Activated CD8-positive, alpha-beta T cell treated with anti-CD3 and anti-CD28 coated beads for 36 hours (primary cell): ENCODE data around the gene SPTB. TPM values are rescaled to one million over a fixed set of nuclear protein-coding genes. Genes with fewer than 3 reads are reported as not detected.
A peak's percentile ranks its signal among the peaks of the same experiment; 100 is the strongest.

Source experiments
- ATAC-seq: fragments of 200-7000 bp; cut with Tn5 transposase; one replicate; pipeline ENCODE4 v1.10.0; 2021; ENCODE audit warnings: mild to moderate bottlenecking, moderate library complexity
- CTCF ChIA-PET: fragments of 350-600 bp; sonication (Branson Sonifier 250); formaldehyde crosslinking; loops from one replicate; lab custom pipeline; 2021; ENCODE audit warnings: antibody characterized with exemption; lab: Charles Lee
- POLR2A ChIA-PET: fragments of 350-600 bp; sonication (Branson Sonifier 250); formaldehyde crosslinking; loops from one replicate; lab custom pipeline; 2021; ENCODE audit warnings: antibody characterized with exemption; lab: Charles Lee
- DNase-seq: peaks from one replicate; pipeline ENCODE4 v3.0.0-alpha.2; 2020
- H3K27ac Mint-ChIP-seq: one replicate; pipeline ENCODE4 v1.8.0; 2021; ENCODE audit warnings: mild to moderate bottlenecking, mixed read lengths
- H3K27me3 Mint-ChIP-seq: one replicate; pipeline ENCODE4 v1.8.0; 2021; ENCODE audit warnings: mixed read lengths
- H3K36me3 Mint-ChIP-seq: one replicate; pipeline ENCODE4 v1.8.0; 2021; ENCODE audit warnings: low read depth, mixed read lengths
- H3K4me1 Mint-ChIP-seq: one replicate; pipeline ENCODE4 v1.8.0; 2021; ENCODE audit warnings: low read depth, mixed read lengths
- H3K4me3 Mint-ChIP-seq: one replicate; pipeline ENCODE4 v1.8.0; 2021; ENCODE audit warnings: mild to moderate bottlenecking, moderate library complexity, mixed read lengths
- H3K9me3 Mint-ChIP-seq: one replicate; pipeline ENCODE4 v1.8.0; 2021; ENCODE audit warnings: mixed read lengths
- intact Hi-C: fragments of 100-400 bp; cut with micrococcal nuclease; formaldehyde crosslinking; loops from one replicate; pipeline ENCODE4 v1.10.0; 2022
- total RNA-seq, 2 experiments: library from RNA; stranded (reverse); gene quantifications; one replicate each; pipeline ENCODE4 v1.2.3, GENCODE V29; 2021
- TF ChIP-seq, protein P1 (sequence below): fragments of 200-600 bp; IDR thresholded peaks from one replicate; pipeline ENCODE4 v1.8.0; 2022; ENCODE audit warnings: antibody characterized with exemption, mild to moderate bottlenecking

SPTB gene
- total RNA-seq, 2 experiments from 2014 or later = 0.07 to 0.27 TPM

GRCh38 chr14:64825006-64825405 is 54.7 kb downstream of the SPTB start:
- intact Hi-C loops = loop anchor here (10.0 kb wide), 1 partner anchor 160 kb away; the partner anchor contains the start of gene FNTB
- DNase-seq (no peak), ATAC-seq (no peak)
- no peaks in the 10 kb centered on the region for H3K36me3 Mint-ChIP-seq
- no peaks in the 10 kb centered on the region for H3K9me3 Mint-ChIP-seq
- H3K4me1 Mint-ChIP-seq = peaks cover 5% of the 10 kb centered on the region
- TF ChIP-seq, protein P1, sequence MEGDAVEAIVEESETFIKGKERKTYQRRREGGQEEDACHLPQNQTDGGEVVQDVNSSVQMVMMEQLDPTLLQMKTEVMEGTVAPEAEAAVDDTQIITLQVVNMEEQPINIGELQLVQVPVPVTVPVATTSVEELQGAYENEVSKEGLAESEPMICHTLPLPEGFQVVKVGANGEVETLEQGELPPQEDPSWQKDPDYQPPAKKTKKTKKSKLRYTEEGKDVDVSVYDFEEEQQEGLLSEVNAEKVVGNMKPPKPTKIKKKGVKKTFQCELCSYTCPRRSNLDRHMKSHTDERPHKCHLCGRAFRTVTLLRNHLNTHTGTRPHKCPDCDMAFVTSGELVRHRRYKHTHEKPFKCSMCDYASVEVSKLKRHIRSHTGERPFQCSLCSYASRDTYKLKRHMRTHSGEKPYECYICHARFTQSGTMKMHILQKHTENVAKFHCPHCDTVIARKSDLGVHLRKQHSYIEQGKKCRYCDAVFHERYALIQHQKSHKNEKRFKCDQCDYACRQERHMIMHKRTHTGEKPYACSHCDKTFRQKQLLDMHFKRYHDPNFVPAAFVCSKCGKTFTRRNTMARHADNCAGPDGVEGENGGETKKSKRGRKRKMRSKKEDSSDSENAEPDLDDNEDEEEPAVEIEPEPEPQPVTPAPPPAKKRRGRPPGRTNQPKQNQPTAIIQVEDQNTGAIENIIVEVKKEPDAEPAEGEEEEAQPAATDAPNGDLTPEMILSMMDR = no peak
- peaks cover 9% of the 10 kb centered on the region for H3K27me3 Mint-ChIP-seq
- no peak overlapping the region for H3K27ac Mint-ChIP-seq
- POLR2A ChIA-PET = no interaction called here
- no peak overlapping the region for H3K4me3 Mint-ChIP-seq
- CTCF ChIA-PET = interaction anchor here (2.3 to 11.4 kb wide), 2 partner anchors 32 to 67 kb away, joined by 7 to 209 read pairs; no protein-coding TSS in a partner anchor

DNA sequence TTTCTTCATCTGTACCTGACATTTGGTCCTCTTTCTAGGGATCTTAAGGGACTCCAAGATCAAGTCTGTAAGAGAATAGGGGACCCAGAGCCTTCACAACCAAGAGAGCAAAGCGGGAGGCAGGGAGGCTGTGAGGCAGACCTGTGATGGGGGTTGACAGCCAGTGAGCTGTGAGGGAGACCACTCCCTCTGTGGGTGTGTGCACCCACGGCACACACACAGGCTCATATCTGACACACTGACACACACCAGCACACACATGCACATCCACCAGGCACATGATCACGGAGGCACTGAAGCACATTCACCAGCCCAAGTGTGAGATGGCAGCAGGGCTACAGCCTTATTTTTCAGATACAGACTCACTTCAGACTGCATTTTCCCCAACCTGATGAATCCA is 55.2 kb downstream of the SPTB start:
- Mint-ChIP-seq H3K4me3 (no peak overlapping the region), H3K4me1 (peaks cover 5% of the 10 kb centered on the region), H3K9me3 (no peaks in the 10 kb centered on the region), H3K36me3 (no peaks in the 10 kb centered on the region), H3K27me3 (peaks cover 9% of the 10 kb centered on the region), H3K27ac (no peak overlapping the region)
- no peak for ATAC-seq
- TF ChIP-seq, protein P1 = no peak
- ChIA-PET CTCF (interaction anchor here (1.2 to 11.4 kb wide), 18 partner anchors 9 to 188 kb away, joined by 3 to 209 read pairs (median 7); no protein-coding TSS in a partner anchor), POLR2A (no interaction called here)
- intact Hi-C loops = loop anchor here (5.0 to 10.0 kb wide), 2 partner anchors 68 to 160 kb away; partner anchors contain the start of gene FNTB
- DNase-seq = no peak

- H3K4me3 Mint-ChIP-seq = no peak overlapping the region
- H3K27ac Mint-ChIP-seq = no peak overlapping the region
- ChIA-PET CTCF (interaction anchor here (0.6 to 11.4 kb wide), 52 partner anchors 9 to 354 kb away, joined by 3 to 209 read pairs (median 4); partner anchors contain the start of gene FNTB), POLR2A (interaction anchor here (1.3 kb wide), 1 partner anchor 68 kb away, joined by 3 read pairs; no protein-coding TSS in a partner anchor)
- peak; percentile 96 for ATAC-seq
- peak; percentile 79 for DNase-seq
- H3K4me1 Mint-ChIP-seq = peaks cover 5% of the 10 kb centered on the region
- H3K9me3 Mint-ChIP-seq = no peaks in the 10 kb centered on the region
- intact Hi-C loops = loop anchor here (5.0 to 10.0 kb wide), 2 partner anchors 69 to 161 kb away; partner anchors contain the start of gene FNTB
- TF ChIP-seq, protein P1 = peak; percentile 71
- H3K27me3 Mint-ChIP-seq = peaks cover 12% of the 10 kb centered on the region
- no peaks in the 10 kb centered on the region for H3K36me3 Mint-ChIP-seq
Observed at GRCh38 chr14:64823305-64823861, 56.3 kb downstream of the SPTB start.

DNA sequence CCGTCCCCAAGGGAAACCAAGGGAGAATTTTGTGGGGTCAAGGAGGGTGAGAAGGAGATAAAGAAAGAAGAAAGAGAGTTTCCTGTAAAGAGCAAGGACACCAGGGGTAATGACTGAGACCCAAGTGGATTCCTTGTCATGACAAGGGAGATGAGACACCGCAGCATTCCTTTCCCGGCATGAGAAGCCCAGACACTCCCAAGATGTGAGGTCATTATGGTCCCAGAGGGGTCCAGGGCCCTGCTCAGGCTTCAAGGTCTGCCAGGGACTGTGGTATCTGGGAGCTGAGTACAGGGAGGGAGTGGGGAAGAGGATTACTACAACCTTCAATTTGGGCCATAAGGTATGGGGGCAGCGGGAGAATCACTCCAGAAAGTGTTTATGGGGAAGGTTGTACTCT is 58.1 kb downstream of the SPTB start:
- CTCF ChIA-PET = interaction anchor here (1.4 to 11.4 kb wide), 2 partner anchors 58 to 70 kb away, joined by 4 to 209 read pairs; partner anchors contain the start of gene SPTB
- Mint-ChIP-seq H3K36me3 (no peaks in the 10 kb centered on the region), H3K4me3 (no peak overlapping the region), H3K9me3 (no peaks in the 10 kb centered on the region), H3K27me3 (peaks cover 12% of the 10 kb centered on the region), H3K27ac (no peak overlapping the region), H3K4me1 (peaks cover 5% of the 10 kb centered on the region)
- POLR2A ChIA-PET = no interaction called here
- DNase-seq = no peak
- TF ChIP-seq, protein P1 = no peak
- intact Hi-C loops = loop anchor here (5.0 to 10.0 kb wide), 2 partner anchors 71 to 163 kb away; partner anchors contain the start of gene FNTB
- ATAC-seq = no peak

GRCh38 chr14:64818151-64818550 is 61.6 kb downstream of the SPTB start:
- intact Hi-C loops = no loop called here
- Mint-ChIP-seq H3K4me3 (no peak overlapping the region), H3K27me3 (peaks cover 16% of the 10 kb centered on the region)

More at GRCh38 chr14:64818151-64818550, 61.6 kb downstream of the SPTB start:
- H3K36me3 Mint-ChIP-seq = no peaks in the 10 kb centered on the region
- H3K4me1 Mint-ChIP-seq = peaks cover 3% of the 10 kb centered on the region
- TF ChIP-seq, protein P1 = no peak
- H3K27ac Mint-ChIP-seq = no peak overlapping the region
- DNase-seq (no peak), ATAC-seq (no peak)
- ChIA-PET CTCF (no interaction called here), POLR2A (no interaction called here)
- H3K9me3 Mint-ChIP-seq = no peaks in the 10 kb centered on the region
